Loucy (cell line): ENCODE results near the gene RGS19.

Experiments used
- EZH2phosphoT487 ChIP-seq: fragments of 200-600 bp; IDR thresholded peaks from 2 replicates; pipeline ENCODE4 v1.6.1; 2018; ENCODE audit warnings: antibody characterized with exemption, mild to moderate bottlenecking, moderate library complexity, borderline replicate concordance
- TF ChIP-seq, protein P1 (sequence below): fragments of 200-600 bp; sonication (generic); conservative IDR thresholded peaks from 2 replicates; pipeline ENCODE4 v1.5.1; 2014; ENCODE audit warnings: mild to moderate bottlenecking, antibody characterized with exemption, low read length

GRCh38 chr20:64035066-64035932 lies 44.0 kb downstream of the RGS19 start:
- TF ChIP-seq, protein P1, sequence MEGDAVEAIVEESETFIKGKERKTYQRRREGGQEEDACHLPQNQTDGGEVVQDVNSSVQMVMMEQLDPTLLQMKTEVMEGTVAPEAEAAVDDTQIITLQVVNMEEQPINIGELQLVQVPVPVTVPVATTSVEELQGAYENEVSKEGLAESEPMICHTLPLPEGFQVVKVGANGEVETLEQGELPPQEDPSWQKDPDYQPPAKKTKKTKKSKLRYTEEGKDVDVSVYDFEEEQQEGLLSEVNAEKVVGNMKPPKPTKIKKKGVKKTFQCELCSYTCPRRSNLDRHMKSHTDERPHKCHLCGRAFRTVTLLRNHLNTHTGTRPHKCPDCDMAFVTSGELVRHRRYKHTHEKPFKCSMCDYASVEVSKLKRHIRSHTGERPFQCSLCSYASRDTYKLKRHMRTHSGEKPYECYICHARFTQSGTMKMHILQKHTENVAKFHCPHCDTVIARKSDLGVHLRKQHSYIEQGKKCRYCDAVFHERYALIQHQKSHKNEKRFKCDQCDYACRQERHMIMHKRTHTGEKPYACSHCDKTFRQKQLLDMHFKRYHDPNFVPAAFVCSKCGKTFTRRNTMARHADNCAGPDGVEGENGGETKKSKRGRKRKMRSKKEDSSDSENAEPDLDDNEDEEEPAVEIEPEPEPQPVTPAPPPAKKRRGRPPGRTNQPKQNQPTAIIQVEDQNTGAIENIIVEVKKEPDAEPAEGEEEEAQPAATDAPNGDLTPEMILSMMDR, result no peak
- TF ChIP-seq EZH2phosphoT487, result no peak
